Caco-2 (cell line): Measurements from ENCODE around the gene NFKB1. TPM values are rescaled to one million over a fixed set of nuclear protein-coding genes. Genes with fewer than 3 reads are reported as not detected.

Source experiments
- BruUV-seq: library from RNA; stranded (reverse); fragments of 400-500 nt; replicated peaks from 2 replicates; lab custom pipeline; 2021; lab: Mats Ljungman, UMichigan
- CTCF ChIA-PET: fragments of 300-600 bp; sonication (Branson Sonifier 250); formaldehyde crosslinking; loops from one replicate; lab custom pipeline; 2022; ENCODE audit warnings: antibody characterized with exemption; lab: Charles Lee
- POLR2A ChIA-PET: fragments of 300-600 bp; sonication (Branson Sonifier 250); formaldehyde crosslinking; loops from one replicate; lab custom pipeline; 2022; ENCODE audit warnings: antibody characterized with exemption; lab: Charles Lee
- DNase-seq, 2 experiments: peaks; one replicate each; pipeline versions ENCODE4 v3.0.0 to v3.0.0-alpha.2; 2020 to 2022
- H3K27me3 ChIP-seq: replicated peaks from 2 replicates; pipeline ENCODE4 v1.6.0; 2011; ENCODE audit warnings: low read length; ENCODE audit not compliant: control insufficient read depth, insufficient read depth
- H3K36me3 ChIP-seq: 2 replicates; pipeline ENCODE4 v1.5.1; 2011; ENCODE audit warnings: low read length; ENCODE audit not compliant: control insufficient read depth, insufficient read depth
- H3K4me1 ChIP-seq: fragments of 250-450 bp; sonication (Bioruptor Pico); 2 replicates; pipeline ENCODE4 v1.5.1; 2020; ENCODE audit warnings: mild to moderate bottlenecking
- H3K4me3 ChIP-seq: 2 replicates; pipeline ENCODE4 v1.5.1; 2011; ENCODE audit warnings: low read depth, mild to moderate bottlenecking, control low read depth, low read length
- H3K9me3 ChIP-seq: fragments of 250-450 bp; sonication (Bioruptor Pico); 2 replicates; pipeline ENCODE4 v1.5.1; 2020; ENCODE audit warnings: mild to moderate bottlenecking, moderate library complexity
- H3K27ac Mint-ChIP-seq: one replicate; pipeline ENCODE4 v1.8.0; 2022; ENCODE audit warnings: mixed read lengths; ENCODE audit not compliant: unreplicated experiment
- H3K27me3 Mint-ChIP-seq: one replicate; pipeline ENCODE4 v1.8.0; 2022; ENCODE audit warnings: mixed read lengths; ENCODE audit not compliant: insufficient read depth, unreplicated experiment
- H3K36me3 Mint-ChIP-seq: one replicate; pipeline ENCODE4 v1.8.0; 2022; ENCODE audit warnings: mild to moderate bottlenecking, mixed read lengths; ENCODE audit not compliant: insufficient read depth, unreplicated experiment
- H3K4me1 Mint-ChIP-seq: one replicate; pipeline ENCODE4 v1.8.0; 2022; ENCODE audit warnings: low read depth, mixed read lengths; ENCODE audit not compliant: unreplicated experiment
- H3K4me3 Mint-ChIP-seq: one replicate; pipeline ENCODE4 v1.8.0; 2022; ENCODE audit warnings: mild to moderate bottlenecking, moderate library complexity, mixed read lengths; ENCODE audit not compliant: unreplicated experiment
- H3K9me3 Mint-ChIP-seq: one replicate; pipeline ENCODE4 v1.8.0; 2022; ENCODE audit warnings: mixed read lengths; ENCODE audit not compliant: unreplicated experiment
- CTCF ChIP-seq, 2 experiments: fragments of 200-600 bp in 1 of 2; IDR thresholded peaks; 1 replicate in 1 of 2; 2 replicates in 1 of 2; pipeline versions ENCODE4 v1.5.1 to v1.8.0; 2011 to 2022; ENCODE audit warnings: antibody characterized with exemption in 1 of 2, control low read depth in 1 of 2, inconsistent platforms in 1 of 2, low read depth in 1 of 2, low read length in 1 of 2, mild to moderate bottlenecking in 1 of 2, moderate library complexity in 1 of 2; ENCODE audit not compliant: insufficient read depth in 1 of 2, severe bottlenecking in 1 of 2, unreplicated experiment in 1 of 2
- intact Hi-C: fragments of 100-400 bp; cut with micrococcal nuclease; formaldehyde crosslinking; loops from one replicate; pipeline ENCODE4 v1.10.0; 2022; ENCODE audit not compliant: unreplicated experiment
- total RNA-seq: library from RNA; stranded (reverse); gene quantifications from 2 replicates; pipeline ENCODE4 v1.2.3, GENCODE V29; 2022

The NFKB1 gene
- total RNA-seq, 1 experiment from 2014 or later: 33.0 TPM

DNA sequence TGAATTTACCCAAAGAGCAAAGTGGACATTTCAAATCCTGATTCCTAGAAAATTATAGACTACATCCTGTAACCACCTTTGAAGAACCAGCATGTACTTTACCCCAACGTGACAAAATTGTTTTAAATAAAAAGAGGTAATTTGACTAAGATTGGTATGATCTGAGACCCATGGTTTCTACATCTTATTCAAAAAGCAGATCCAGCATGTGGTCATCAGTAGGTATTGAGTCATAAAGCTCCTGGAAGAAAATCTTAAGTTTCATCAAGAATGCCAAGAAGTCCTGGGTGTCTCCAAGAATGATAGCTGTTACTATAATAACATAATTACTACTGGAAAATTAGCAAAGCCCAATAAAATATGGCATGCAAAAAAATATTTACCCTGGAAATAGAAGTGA is 61.8 kb downstream of the NFKB1 start:
- H3K4me3 Mint-ChIP-seq: no peak overlapping the region
- ChIA-PET POLR2A (no interaction called here), CTCF (no interaction called here)
- Histone ChIP-seq H3K4me1 (peaks cover 15% of the 10 kb centered on the region), H3K36me3 (peaks cover 2% of the 10 kb centered on the region; the same call in 1 of the 2 replicates), H3K4me3 (no peak overlapping the region), H3K9me3 (no peaks in the 10 kb centered on the region), H3K27me3 (no peaks in the 10 kb centered on the region)
- intact Hi-C loops: no loop called here
- BruUV-seq: no TSS peak
- H3K9me3 Mint-ChIP-seq: no peaks in the 10 kb centered on the region
- peaks cover 18% of the 10 kb centered on the region for H3K4me1 Mint-ChIP-seq
- H3K27ac Mint-ChIP-seq: no peak overlapping the region
- no peaks in the 10 kb centered on the region for H3K27me3 Mint-ChIP-seq
- TF ChIP-seq CTCF (IDR thresholded peaks at IDR 0.05; ENCODE audit: insufficient read depth in 1 of 2, low read depth in 1 of 2, low read length in 1 of 2, severe bottlenecking in 1 of 2, unreplicated experiment in 1 of 2): no peak
- DNase-seq: no peak
- H3K36me3 Mint-ChIP-seq: peaks cover 7% of the 10 kb centered on the region

DNA sequence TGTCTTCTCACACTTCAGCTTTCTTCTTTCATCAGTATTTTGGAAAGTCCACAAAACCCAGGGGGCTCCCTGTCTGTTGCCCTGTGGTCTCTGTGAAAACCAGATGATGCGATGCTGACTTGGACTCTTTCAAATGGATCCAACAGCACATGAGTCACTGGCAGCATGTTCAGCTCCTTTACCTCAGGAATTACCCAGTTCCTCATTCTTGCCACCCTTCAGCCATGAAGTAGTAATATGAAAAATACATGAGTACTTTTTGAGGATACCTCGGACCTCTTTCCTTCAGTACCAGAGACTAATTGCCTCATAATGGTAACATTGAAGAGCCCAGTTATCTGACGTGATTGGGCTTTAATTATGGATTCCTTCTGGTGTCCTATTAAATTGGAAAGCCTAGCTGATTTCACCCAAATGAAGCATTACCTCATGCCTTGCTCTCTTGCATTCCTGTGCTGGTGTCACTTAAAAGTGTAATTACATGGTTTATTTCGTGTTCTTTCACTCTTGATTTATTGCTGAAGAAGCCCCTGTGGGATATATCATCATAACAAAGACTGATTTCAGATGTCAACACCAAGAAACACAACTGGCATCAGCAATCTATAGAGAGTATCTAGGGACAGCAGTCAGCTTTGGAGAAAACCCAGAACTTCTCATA is 63.4 kb downstream of the NFKB1 start:
- no TSS peak for BruUV-seq
- no peaks in the 10 kb centered on the region for H3K27me3 Mint-ChIP-seq
- Histone ChIP-seq H3K4me3 (no peak overlapping the region), H3K36me3 (peaks cover 2% of the 10 kb centered on the region; the same call in 1 of the 2 replicates), H3K4me1 (peaks cover 26% of the 10 kb centered on the region), H3K27me3 (no peaks in the 10 kb centered on the region), H3K9me3 (no peaks in the 10 kb centered on the region)
- H3K36me3 Mint-ChIP-seq: peaks cover 7% of the 10 kb centered on the region
- H3K9me3 Mint-ChIP-seq: no peaks in the 10 kb centered on the region
- DNase-seq: no peak
- H3K4me3 Mint-ChIP-seq: no peak overlapping the region
- TF ChIP-seq CTCF (IDR thresholded peaks at IDR 0.05; ENCODE audit: insufficient read depth in 1 of 2, low read depth in 1 of 2, low read length in 1 of 2, severe bottlenecking in 1 of 2, unreplicated experiment in 1 of 2): no peak
- ChIA-PET POLR2A (no interaction called here), CTCF (no interaction called here)
- no peak overlapping the region for H3K27ac Mint-ChIP-seq
- intact Hi-C loops: loop anchor here (5.0 kb wide), 1 partner anchor 62 kb away; the partner anchor contains the start of gene NFKB1
- peaks cover 18% of the 10 kb centered on the region for H3K4me1 Mint-ChIP-seq

DNA sequence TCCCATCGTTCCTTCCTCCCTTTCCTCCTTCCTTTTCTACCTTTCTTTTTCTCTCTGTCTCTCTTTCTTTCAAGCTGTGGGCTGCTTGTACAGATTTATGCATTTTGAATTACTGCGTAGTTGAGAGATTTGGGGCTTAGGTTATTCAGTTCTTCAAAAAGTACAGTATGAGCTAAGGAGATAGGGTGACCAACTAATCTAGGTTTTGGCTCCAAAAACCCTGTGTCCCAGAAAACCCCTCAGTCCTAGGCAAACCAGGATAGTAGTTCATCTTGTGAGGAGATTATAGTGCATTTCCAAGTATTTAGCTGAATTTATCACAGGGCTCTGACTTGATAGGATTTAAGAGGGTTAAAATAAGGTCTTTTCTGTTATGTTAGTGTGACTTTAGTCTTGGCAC is 64.5 kb downstream of the NFKB1 start:
- no peak for DNase-seq
- H3K9me3 Mint-ChIP-seq: no peaks in the 10 kb centered on the region
- peaks cover 9% of the 10 kb centered on the region for H3K4me1 Mint-ChIP-seq
- no peak overlapping the region for H3K4me3 Mint-ChIP-seq
- no peak overlapping the region for H3K27ac Mint-ChIP-seq
- Histone ChIP-seq H3K4me3 (no peak overlapping the region), H3K4me1 (peaks cover 26% of the 10 kb centered on the region), H3K9me3 (peaks cover 8% of the 10 kb centered on the region; the same call in 1 of the 2 replicates), H3K36me3 (peaks cover 2% of the 10 kb centered on the region; the same call in 1 of the 2 replicates), H3K27me3 (no peaks in the 10 kb centered on the region)
- CTCF ChIA-PET: interaction anchor here (0.6 kb wide), 1 partner anchor 145 kb away, joined by 4 read pairs; no protein-coding TSS in a partner anchor
- intact Hi-C loops: loop anchor here (5.0 kb wide), 1 partner anchor 63 kb away; the partner anchor contains the start of gene NFKB1
- no TSS peak for BruUV-seq
- H3K27me3 Mint-ChIP-seq: no peaks in the 10 kb centered on the region
- TF ChIP-seq CTCF (IDR thresholded peaks at IDR 0.05; ENCODE audit: insufficient read depth in 1 of 2, low read depth in 1 of 2, low read length in 1 of 2, severe bottlenecking in 1 of 2, unreplicated experiment in 1 of 2): no peak
- H3K36me3 Mint-ChIP-seq: peaks cover 7% of the 10 kb centered on the region
- POLR2A ChIA-PET: no interaction called here
